ENCODE measurements around the gene SPIRE1.
"Not testable (repeated sequence)": the region's sequence is repeated elsewhere in the genome, so short reads cannot be mapped to it uniquely, and the experiment has no call there.

Gene SPIRE1

DNA sequence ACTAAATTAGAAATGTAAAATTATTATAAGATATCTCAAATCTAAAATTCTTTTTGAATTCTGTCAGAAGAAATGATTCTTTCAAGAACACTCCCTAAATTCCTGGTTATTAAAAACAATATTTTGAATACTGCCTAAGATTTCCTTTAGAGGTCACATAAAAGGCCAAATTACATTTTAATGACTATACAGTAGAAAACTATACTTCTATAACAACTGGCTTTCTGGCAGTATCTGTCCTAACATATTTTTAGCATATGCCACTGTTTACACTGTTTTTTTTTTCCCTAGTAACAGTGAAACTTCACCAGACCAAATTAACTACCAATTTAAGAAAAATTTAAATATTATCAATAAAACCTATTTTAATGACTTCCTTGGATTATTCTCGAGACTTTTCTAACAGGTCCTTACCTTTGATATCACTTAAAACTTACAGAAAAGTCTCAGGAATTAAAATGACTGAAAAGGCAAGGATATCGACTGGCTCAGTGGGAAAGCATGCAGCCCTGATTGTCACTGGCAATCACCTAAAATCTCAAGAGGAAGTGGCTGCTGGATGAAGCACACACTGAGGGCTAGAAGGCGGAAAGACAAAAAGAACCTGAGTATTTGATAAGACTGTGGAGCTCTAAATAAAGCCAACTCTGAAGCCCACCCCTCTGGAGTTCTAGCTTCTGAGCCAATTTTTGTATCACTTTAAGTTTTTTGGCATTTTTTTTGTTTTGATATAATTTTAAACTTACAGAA lies 59.6 kb downstream of the SPIRE1 start:
- DNase-seq (ENCODE audit: low spot score), result no peak

DNA sequence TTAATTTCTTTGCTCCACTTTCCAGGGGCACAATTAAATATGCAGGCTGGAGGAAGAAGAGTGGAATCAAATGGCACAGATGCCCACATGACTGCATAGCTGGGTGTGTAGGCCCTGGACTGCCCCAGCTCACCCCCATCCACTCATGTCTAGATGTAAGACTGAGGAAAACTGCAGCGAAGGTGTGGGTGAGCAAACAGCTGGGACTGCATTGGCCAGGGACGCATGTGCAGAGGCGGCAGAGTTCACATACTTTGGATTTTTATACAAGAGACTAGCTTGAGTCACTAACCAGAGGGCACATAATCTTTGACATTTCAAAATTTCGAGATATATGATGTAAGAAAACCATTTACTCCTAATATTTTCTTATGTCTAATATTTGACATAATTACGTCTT lies 60.1 kb downstream of the SPIRE1 start:
- DNase-seq (ENCODE audit: low spot score), result no peak

DNA sequence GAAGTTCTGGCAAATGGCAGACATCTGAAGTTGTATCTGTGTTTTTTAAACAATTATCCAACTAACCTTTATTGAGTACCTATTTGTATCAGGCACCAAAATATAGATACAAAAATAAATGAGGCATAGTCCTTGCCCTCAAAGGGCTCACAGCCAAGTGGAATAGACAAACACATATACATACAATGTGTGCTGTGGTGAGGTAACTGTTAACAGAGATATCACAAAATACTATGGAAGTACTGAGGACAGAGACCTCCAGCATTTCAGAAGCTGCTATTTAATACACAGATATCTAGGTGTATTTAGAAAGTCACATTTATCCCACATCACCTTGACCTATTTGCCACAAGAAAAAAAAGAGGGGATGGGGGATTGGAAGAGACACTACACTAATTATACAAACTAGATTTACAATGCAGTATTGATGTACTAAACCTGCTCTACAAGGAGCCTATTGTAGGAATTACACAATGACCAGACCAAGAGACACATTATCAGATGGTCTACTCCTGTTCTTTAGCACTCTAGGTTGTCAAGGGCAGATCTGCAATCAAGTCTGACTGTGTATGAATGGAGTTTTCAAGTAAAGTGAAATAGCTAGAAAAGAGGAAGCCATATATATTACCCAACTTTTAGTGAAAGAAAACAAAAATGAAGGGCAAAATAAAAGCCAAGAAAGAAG lies 62.2 kb downstream of the SPIRE1 start:
- DNase-seq (ENCODE audit: low spot score), result no peak

DNA sequence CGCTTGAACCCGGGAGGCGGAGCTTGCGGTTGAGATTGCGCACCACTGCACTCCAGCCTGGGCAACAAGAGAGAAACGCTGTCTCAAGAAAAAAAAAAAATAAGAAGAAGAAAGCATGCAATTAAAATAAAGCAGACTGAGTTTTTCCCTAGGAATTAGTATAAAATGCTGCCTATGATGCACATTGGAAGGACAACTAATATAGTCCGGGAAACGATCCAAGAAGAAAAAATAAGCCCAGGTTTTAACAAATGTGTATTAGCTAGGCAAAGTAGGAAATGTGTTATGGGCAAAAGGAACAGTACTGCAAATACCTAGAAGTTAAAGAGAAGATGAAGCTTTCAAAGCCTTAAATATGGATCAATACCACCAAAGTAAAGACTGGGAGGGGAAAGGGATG lies 64.0 kb downstream of the SPIRE1 start:
- no peak for DNase-seq (ENCODE audit: low spot score)

DNA sequence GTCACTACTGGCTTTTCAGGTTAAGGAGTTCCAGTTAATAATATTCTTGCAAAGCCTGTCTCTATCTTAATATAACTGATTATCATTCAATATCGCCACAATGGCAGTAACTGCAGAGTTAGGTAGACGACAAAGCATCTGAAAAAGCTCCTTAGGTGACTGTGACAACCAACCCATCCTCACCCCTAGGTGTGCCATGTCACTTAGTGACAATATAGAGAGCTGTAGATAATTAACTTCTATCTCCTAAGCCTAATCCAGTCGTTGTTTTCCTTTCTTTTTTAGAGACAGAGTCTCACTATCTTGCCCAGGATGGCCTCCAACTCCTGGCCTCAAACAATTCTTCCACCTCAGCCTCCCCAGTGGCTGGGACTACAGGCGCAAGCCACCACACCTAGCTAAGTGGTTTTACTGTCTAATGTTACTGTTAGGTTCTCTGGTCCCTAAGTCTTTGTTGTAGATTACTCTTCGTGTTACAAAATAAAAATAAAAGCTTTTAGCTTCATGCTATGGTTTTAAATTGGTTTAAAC lies 65.2 kb downstream of the SPIRE1 start:
- no peak for DNase-seq (ENCODE audit: low spot score)

DNA sequence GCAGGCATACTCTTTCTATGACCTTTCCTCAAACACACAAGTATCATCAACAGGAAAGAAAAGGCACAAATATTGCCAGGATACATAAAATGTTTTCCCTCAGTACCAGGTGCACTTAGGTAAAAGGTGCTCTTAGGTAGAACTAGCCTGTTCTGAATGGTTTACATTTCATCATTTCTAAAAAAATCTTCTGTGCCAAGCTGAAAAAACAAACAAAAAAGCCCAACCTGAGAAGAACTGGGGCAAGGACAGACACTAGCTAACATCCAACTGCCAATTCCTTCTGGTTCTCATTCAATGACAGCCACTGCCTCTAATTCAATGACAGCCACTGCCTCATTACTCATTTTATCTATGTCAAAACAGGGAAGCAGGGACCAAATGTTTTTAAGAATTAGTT lies 68.5 kb downstream of the SPIRE1 start:
- no peak for DNase-seq (ENCODE audit: low spot score)

DNA sequence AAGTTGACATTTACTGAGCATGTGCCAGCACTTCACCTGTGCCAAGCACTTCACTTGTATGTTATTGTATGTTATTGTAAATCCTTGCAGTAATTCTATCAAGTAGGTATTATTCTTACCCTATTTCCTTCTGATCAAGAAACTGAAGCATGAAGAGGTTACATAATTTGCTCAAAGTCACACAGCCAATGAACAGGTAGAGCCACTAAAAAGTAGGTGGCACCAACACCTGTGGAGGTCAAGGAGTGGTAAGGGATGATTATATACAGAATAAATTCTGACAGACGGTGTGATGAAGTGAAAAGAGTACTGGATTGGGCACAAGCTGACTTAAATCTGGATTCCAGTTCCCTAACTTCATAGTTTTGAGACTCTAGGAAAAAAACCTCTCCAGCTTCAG lies 71.0 kb downstream of the SPIRE1 start:
- no peak for DNase-seq (ENCODE audit: low spot score)

DNA sequence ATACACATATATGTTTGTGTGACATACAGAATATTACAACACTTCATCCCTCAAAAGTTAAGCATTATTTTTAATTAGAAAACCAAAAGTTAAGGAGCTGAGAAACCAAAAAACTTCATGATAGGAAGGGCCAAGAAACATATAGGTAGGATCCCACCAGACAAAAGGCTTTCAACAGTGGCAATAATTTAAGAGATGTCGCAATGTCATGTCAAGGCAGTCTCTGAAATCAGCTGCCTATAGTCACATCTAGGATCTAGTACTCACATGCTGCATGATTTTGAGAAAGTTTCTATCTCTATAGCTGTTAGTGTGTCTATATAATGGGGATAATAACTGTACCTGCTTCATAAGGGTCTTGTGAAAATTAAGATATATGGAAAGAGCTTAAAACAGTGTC lies 72.7 kb downstream of the SPIRE1 start:
- DNase-seq (ENCODE audit: low spot score), result no peak

DNA sequence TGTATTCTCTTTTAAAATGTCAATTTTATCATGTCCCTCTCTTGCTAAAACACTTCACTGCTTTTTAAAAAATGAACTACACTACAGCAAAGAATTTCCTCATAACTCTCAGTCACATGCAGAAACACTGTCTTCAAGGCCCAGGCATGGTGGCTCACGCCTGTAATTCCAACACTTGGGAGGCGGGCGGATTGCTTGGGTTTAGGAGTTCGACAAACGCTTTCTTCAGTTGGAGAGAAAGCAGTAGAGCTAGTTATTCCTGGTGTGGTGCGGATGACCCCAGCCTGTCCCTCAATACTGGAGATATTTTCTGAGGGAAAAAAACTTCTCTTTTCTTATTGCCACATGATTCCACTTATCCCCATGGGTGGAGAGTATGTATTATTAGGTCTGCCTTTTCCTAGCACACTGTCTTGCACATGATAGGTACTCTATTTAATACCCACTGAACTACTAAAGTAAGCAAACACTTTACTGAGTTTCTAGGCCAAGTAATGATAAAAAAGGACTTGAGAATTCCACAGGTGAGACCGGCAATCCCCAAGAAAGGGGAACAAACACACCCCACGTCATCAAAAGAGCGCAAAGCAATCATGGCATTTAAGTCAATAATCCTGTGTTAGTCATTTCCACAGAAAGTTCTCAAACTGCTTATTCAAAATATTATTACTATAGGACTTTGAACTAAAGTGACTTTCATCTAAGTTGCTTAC lies 77.1 kb downstream of the SPIRE1 start:
- DNase-seq (ENCODE audit: low spot score), result no peak

DNA sequence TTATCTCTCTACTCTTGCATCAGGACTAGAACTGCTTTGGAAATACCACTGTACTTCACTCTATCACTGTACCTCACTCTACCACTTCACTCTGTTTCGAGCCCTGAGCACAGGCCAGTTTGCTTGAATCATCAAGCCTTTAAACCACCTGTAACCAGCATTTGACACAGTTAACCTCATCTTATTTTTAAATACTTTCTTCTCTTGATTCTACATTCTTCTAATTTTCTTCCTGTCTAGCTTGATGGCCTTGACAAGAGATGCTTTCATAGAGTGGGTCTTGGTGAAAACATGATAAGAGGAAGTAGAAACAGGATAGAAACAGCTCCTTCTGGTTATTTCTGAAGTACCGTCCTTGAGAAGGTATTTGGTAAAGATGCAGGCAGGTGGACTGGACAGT lies 78.1 kb downstream of the SPIRE1 start:
- no peak for DNase-seq (ENCODE audit: low spot score)

DNA sequence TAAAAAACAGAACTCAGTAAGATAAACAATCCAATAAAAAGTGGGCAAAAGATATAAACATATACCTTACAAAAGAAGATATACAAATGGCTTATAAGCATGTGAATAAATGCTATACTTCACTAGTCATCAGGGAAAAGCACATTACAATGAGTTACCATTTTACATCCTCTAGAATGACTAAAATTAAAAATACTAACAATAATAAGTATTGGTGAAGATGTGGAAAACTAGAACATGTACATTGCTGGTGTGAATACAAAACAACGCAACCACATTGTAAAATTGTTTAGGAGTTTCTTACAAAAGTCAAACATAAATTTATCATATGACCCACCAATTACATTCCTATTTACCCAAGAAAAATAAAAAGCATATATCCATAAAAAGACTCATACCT lies 80.1 kb downstream of the SPIRE1 start:
- no peak for DNase-seq (ENCODE audit: low spot score)

DNA sequence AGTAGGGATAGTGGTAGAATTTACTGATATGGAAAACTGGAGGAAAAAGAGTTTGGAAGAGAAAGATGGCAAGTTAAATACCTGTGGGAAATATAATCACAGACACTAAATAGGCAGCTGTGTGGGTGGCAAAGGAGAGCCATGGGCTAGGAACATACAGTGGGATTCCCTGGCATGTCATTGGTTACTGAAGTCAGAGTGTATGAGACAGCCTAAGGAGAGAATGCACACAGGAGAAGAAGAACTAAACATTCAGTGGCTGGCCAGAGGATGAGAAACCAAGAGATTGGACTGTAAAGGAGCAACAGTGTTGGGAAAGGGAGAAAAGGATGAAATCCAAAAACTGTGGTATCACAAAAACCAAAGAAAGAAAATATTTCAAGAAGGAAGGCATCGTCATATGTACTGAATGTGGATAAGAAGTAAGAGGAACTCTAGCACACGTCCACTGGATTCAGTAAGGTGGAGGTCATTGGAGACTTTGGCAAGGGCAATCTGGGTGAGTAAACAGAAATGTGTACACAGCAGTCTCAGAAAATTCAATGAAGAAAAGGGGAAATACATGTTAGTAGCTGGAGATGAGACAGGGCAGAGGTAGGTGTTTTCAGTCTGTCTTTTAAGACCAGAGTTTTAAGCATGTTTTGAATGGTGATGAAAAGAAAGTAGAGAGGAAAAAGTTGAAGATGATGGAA lies 83.3 kb downstream of the SPIRE1 start:
- DNase-seq (ENCODE audit: low spot score), result no peak

DNA sequence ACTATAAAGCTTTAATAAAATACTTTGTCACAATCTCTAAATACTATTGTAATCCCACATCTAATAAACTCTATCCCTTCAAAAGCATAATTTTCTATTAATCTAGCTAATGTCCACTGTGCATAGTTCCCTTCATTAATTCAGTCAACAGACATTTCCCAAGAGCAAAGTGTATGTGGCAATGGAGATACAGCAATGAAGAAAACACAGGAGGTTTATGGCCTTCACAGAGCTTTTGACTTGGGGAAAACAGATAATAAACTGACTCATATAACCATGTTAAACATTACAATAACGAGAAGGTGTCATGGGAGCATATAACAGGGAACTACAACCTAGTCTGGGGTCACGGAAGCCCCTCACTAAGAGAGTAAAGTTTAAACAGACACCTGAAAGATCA lies 86.3 kb downstream of the SPIRE1 start:
- DNase-seq (ENCODE audit: low spot score), result no peak

DNA sequence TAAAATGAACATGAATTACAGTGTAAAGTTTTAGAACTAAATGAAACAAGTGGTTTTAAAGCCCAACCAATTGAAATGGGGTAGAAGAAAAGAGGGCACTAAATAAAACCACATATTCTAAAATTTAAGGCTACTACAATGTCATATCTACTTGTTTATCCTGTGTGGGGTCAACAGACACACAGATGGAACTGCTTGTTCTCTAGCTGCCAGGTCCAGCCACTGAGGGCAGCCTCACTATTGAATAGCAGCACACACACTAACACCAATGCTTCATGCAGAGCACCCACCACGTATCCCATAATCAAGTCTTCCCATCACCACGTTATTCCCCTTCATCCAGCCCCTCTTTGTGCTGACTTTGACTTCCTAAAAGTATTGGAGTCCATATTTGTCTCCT lies 88.1 kb downstream of the SPIRE1 start:
- no peak for DNase-seq (ENCODE audit: low spot score)

DNA sequence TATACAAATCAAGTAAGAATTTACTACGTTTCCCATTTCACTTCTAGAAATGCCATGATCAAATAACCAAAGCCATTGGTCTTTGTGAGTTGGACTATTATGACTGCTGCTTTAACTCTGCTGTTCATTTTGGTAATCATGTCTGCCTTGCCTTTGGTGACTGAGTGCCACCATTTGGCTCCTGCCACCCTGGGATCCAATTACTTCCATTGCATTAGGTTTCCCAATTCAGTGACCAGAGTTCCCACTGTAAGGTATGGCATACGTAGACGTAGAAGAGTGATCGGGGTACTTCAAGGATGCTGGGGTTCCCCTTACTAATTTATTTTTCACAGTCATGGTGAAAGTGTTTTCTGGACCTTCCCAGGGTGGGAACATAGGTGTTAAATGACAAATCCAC lies 90.1 kb downstream of the SPIRE1 start:
- DNase-seq (ENCODE audit: low spot score), result no peak

DNA sequence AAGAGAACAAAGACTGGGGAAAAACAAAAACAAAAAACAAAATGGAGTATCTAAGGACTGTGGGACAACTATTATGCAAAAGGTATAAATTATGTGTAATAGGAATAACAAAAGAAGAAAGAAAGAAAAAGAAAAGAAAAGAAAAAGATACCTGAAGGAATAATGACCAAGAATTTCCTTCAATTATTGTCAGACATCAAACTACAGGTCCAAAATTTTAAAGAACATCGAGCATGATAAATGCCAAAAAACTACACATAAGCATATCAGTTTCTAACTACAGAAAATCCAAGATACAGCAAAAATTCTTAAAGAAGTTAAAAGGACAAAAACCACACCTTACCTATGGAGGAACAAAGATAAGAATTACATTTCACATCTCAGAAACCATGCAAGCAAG lies 93.0 kb downstream of the SPIRE1 start:
- no peak for DNase-seq (ENCODE audit: low spot score)

DNA sequence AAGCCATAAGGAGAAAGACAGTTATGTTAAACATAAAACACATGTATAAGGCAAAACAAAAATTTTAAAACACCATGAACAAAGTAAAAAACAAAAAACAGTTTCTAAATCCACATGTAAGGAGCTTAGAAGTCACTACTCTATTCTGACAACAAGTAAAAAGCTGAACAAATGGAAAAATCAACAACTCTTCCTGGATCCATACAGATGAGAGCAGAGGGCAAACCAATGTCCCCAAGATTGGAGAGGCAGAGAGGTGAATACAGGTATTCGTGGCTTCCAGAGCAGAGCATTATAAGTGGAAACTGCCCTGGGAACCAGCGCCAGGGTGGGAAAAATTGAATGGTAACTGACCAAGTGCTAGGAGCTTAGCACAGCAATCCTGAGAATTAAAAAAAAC lies 93.5 kb downstream of the SPIRE1 start:
- DNase-seq (ENCODE audit: low spot score), result no peak

DNA sequence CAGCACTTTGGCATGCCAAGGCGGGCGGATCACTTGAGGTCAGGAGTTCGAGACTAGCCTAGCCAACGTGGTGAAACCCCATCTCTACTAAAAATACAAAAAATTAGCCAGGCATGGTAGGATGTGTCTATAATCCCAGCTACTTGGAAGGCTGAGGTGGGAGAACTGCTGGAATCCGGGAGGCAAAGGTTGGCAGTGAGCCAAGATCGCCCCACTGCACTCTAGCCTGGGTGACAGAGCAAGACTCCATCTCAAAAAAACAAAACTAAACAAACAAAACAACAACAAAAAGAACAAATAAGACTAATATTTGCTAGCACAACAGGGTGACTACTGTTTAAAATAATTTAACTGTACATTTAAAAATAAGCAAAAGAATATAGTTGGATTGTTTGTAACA lies 97.3 kb downstream of the SPIRE1 start:
- not testable (repeated sequence) for DNase-seq (ENCODE audit: low spot score)

DNA sequence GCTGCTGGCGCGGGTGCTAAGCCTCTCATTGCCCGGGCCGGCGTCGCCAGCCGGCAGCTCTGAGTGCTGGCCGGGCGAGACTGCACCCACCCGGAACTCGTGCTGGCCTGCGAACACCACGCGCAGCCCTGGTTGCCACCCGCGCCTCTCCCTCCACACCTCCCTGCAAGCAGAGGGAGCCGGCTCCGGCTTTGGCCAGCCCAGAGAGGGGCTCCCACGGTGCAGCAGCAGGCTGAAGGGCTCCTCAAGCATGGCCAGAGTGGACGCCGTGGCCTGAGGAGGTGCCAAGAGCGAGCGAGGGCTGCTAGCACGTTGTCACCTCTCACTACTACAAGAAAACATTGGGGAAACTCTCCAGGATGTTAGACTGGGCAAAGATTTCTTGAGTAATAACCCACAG lies 98.6 kb downstream of the SPIRE1 start:
- no peak for DNase-seq (ENCODE audit: low spot score)

DNA sequence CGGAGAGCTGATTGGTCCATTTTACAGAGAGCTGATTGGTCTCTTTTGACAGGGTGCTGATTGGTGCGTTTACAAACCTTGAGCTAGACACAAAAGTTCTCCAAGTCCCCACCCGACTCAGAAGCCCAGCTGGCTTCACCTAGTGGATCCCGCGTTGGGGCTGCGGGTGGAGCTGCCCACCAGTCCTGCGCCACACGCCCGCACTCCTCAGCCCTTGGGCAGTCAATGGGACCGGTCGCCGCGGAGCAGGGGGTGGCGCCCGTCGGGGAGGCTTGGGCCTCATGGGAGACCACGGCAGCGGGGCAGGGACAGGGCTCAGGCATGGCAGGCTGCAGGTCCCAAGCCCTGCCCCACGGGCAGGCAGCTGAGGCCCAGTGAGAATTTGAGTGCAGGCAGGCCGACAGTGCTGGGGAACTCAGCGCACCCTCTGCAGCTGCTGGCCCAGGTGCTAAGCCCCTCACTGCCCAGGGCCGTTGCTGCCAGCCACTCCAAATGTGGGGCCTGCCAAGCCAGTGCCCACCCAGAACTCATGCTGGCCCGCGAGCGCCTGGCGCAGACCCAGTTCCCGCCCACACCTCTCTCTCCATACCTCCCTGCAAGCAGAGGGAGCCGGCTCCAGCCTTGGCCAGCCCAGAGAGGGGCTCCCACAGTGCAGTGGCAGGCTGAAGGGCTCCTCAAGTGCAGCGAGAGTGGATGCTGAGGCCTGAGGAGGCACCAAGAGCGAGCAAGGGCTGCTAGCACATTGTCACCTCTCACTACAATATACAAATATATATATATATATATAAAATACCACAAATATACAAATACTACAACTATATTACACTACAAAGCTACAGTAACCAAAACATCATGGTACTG lies 100.7 kb downstream of the SPIRE1 start:
- DNase-seq (ENCODE audit: low spot score), result no peak

DNA sequence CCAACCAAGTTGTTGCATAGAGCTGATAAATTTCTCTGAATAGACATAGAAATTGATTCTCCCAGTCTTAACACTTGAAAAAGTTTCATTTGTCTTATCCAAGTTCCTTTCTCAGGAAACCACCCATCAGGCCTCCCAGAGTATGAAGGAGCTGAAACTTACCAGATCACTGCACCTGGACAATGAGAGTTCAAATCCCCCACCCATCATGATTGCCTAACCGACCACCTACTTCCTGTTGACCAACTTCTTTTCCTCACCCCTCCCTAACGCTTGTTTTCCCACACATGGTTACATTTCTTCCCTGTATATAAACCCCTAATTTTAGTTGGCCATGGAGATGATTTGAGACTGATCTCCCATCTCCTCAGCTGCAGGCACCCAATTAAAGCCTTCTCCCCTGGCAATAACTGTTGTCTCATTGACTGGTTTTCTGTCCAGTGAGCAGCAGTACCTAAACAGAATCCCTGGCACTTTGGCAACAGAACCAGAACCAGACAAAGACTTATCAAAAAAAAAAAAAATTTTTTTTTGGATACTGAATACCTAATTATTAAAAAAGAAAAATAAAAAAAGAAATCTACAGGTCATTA lies 103.0 kb downstream of the SPIRE1 start:
- DNase-seq (ENCODE audit: low spot score), result no peak
